Upper lobe of left lung (tissue), 6 donors: ENCODE data around the gene RIMBP2. TPM values are rescaled to one million over a fixed set of nuclear protein-coding genes. Genes with fewer than 3 reads are reported as not detected.

Experiments used
- ATAC-seq, 2 donors: fragments of 200-7000 bp; cut with Tn5 transposase; one replicate each; pipeline ENCODE4 v1.9.1; 2022; ENCODE audit warnings: mild to moderate bottlenecking in 2 of 2, moderate library complexity in 2 of 2; ENCODE audit not compliant: low FRiP score in 2 of 2
- DNase-seq, 2 donors: peaks; one replicate each; pipeline ENCODE4 v3.0.0-alpha.2; 2019 to 2020
- H3K27ac ChIP-seq, 4 donors: fragments of 200-600 bp; sonication (generic); one replicate each; pipeline ENCODE4 v1.5.1; 2016 to 2019
- H3K27me3 ChIP-seq, 4 donors: fragments of 200-600 bp; sonication (generic); one replicate each; pipeline ENCODE4 v1.5.1; 2017 to 2019
- H3K36me3 ChIP-seq, 4 donors: fragments of 200-600 bp; sonication (generic); one replicate each; pipeline ENCODE4 v1.5.1; 2016 to 2019
- H3K4me1 ChIP-seq, 4 donors: fragments of 200-600 bp; sonication (generic); one replicate each; pipeline ENCODE4 v1.5.1; 2018 to 2019
- H3K4me3 ChIP-seq, 4 donors: fragments of 200-600 bp; sonication (generic); one replicate each; pipeline ENCODE4 v1.5.1; 2017 to 2019; ENCODE audit warnings: mild to moderate bottlenecking in 2 of 4, moderate library complexity in 1 of 4
- H3K9me3 ChIP-seq, 4 donors: fragments of 200-600 bp; sonication (generic); one replicate each; pipeline ENCODE4 v1.5.1; 2018 to 2019
- CTCF ChIP-seq, 6 experiments: fragments of 450-650 bp in 4 of 6; fragments of 200-600 bp in 2 of 6; sonication (generic) in 2 of 6; IDR thresholded peaks; one replicate each; pipeline ENCODE4 v1.5.1; 2016 to 2019; ENCODE audit warnings: antibody characterized with exemption in 6 of 6
- EP300 ChIP-seq, 4 donors: sonication (generic); formaldehyde crosslinking; IDR thresholded peaks; one replicate each; pipeline ENCODE4 v1.5.1; 2017; ENCODE audit warnings: antibody characterized with exemption in 4 of 4, control low read depth in 2 of 4
- POLR2A ChIP-seq, 4 donors: fragments of 450-650 bp; IDR thresholded peaks; one replicate each; pipeline ENCODE4 v1.5.1; 2016 to 2017; ENCODE audit warnings: antibody characterized with exemption in 4 of 4, mild to moderate bottlenecking in 2 of 4
- POLR2AphosphoS5 ChIP-seq, 2 donors: sonication (generic); formaldehyde crosslinking; IDR thresholded peaks; one replicate each; pipeline ENCODE4 v1.5.1; 2017; ENCODE audit warnings: antibody characterized with exemption in 2 of 2
- WGBS, 2 donors: methylation state at CpG; one replicate each; pipeline ENCODE4 v1.1.5; 2017 to 2018; 5-methylcytosine and 5-hydroxymethylcytosine counted together
- total RNA-seq, 6 donors: library from RNA; depleted of rRNA in 4 of 6; stranded (reverse); fragments of >200 nt in 4 of 6; gene quantifications; one replicate each; pipeline versions ENCODE4 v1.1.0 to v1.2.1, GENCODE V29; 2016 to 2021
- donor health status: DM: no; HTN: no; CAD: no; lungs with moderate emphysema.
- donor health status: DM: no; HTN: yes; CAD: no; lungs with severe emphysema.

RIMBP2 gene
- total RNA-seq, 6 donors from 2014 or later, result 0.23 to 3.9 (median 0.44) TPM; not detected in 1

DNA sequence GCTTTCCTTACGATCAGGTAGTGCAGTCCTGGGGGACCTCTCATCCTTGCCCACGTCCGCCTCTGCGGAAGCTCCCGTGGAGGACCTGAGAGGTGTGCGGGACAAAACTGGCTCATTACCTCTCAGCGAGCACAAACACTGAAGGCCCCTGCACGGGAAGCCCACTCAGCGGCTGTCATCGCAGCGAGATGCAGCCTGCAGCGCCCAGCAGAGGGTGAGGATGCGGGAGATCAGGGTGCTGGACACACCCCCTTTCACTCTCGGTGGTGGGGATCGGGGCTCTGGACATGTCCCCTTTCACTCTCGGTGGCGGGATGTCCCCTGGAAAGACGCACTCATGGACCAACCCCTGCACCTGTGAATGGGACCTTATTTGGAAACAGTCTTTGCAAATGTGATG lies 266.8 kb downstream of the RIMBP2 start:
- ATAC-seq (no peak), DNase-seq (no peak)
- H3K36me3 ChIP-seq, result no peaks in the 10 kb centered on the region
- H3K27ac ChIP-seq, result no peak overlapping the region
- no peaks in the 10 kb centered on the region for H3K9me3 ChIP-seq
- WGBS, 2 donors, result 86 to 89% methylated on average over 10 to 16 of the region's 18 CpGs
- TF ChIP-seq POLR2AphosphoS5 (IDR thresholded peaks at IDR 0.05), result no peak
- H3K4me3 ChIP-seq, result no peak overlapping the region
- no peaks in the 10 kb centered on the region for H3K27me3 ChIP-seq
- no peaks in the 10 kb centered on the region for H3K4me1 ChIP-seq

DNA sequence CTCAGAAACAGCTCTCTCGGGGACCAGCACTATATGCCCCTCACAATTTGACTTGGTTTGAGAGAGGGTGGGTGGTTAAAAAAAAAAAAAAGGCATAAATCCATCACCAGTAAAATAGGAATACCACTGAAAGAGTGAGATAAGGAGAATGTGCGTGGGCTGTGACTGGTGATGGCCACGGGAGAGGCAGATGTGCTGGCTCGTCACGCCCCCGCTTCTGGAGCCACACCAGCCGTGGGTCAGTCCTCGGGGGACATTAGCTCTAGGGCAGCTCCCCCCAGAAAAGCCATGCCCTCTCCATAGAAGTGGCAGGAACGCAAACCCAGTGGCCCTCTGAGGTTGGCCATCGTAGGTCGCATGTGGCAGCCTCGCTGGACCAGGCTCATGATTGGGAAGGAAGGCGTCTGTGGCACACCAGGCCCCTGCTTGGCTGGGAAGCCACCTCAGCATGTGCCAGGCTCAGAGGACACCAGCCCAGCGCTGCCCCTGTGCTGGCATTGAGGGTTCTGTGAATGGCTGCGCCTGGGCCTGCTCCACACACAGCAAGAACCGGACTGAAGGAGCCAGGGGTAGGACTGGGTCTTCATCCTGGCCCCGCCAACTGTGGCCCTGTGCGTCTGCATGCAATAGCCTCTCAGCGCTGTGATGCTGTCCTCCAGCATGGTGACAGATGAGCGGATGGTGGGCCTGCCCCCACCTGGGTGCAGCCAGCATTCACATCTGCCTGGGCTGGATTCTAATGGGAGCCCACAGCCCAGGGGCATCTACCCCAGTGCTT lies 267.9 kb downstream of the RIMBP2 start:
- WGBS, 2 donors, result 91 to 92% methylated on average over 13 to 19 of the region's 20 CpGs

DNA sequence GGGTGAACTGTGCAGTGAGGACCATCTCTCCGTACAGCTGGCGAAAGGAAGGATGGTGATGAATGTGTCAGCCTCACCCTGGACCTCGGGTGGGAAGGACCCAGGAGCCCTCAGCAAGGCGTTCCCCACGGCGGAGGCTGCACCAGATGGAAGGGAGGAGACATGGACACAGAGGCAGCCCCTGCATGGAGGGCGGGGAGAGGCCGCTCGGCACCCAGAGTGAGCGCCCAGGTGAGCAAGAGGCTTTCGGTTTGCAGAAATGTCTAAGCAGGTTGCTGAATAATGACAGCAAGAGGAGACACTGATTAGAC lies 268.5 kb downstream of the RIMBP2 start:
- no peaks in the 10 kb centered on the region for H3K9me3 ChIP-seq
- no peak overlapping the region for H3K27ac ChIP-seq
- no peak overlapping the region for H3K4me3 ChIP-seq
- peak in 1 of 2 donors; percentile 62 for DNase-seq
- no peaks in the 10 kb centered on the region for H3K36me3 ChIP-seq
- TF ChIP-seq POLR2AphosphoS5 (IDR thresholded peaks at IDR 0.05), result no peak
- no peak for TF ChIP-seq CTCF (IDR thresholded peaks at IDR 0.05)
- TF ChIP-seq EP300 (IDR thresholded peaks at IDR 0.05), result no peak
- no peaks in the 10 kb centered on the region for H3K27me3 ChIP-seq
- no peaks in the 10 kb centered on the region for H3K4me1 ChIP-seq
- ATAC-seq, result no peak
- WGBS, 2 donors, result 86 to 87% methylated on average over 7 to 11 of the region's 11 CpGs

More for the DNA sequence above, 267.9 kb downstream of the RIMBP2 start:
- no peaks in the 10 kb centered on the region for H3K4me1 ChIP-seq
- no peak overlapping the region for H3K27ac ChIP-seq
- no peak overlapping the region for H3K4me3 ChIP-seq
- H3K36me3 ChIP-seq, result no peaks in the 10 kb centered on the region
- no peaks in the 10 kb centered on the region for H3K27me3 ChIP-seq
- no peaks in the 10 kb centered on the region for H3K9me3 ChIP-seq
- ATAC-seq, result no peak
- TF ChIP-seq POLR2A (IDR thresholded peaks at IDR 0.05) (no peak), CTCF (IDR thresholded peaks at IDR 0.05) (no peak), POLR2AphosphoS5 (IDR thresholded peaks at IDR 0.05) (no peak), EP300 (IDR thresholded peaks at IDR 0.05) (no peak)
- no peak for DNase-seq

- Histone ChIP-seq H3K4me1 (no peaks in the 10 kb centered on the region), H3K27ac (no peak overlapping the region), H3K36me3 (no peaks in the 10 kb centered on the region), H3K4me3 (no peak overlapping the region), H3K27me3 (no peaks in the 10 kb centered on the region), H3K9me3 (no peaks in the 10 kb centered on the region)
- 79 to 83% methylated on average over 32 of the region's 32 CpGs for WGBS, 2 donors
- TF ChIP-seq EP300 (IDR thresholded peaks at IDR 0.05) (no peak), CTCF (IDR thresholded peaks at IDR 0.05) (no peak), POLR2AphosphoS5 (IDR thresholded peaks at IDR 0.05) (no peak), POLR2A (IDR thresholded peaks at IDR 0.05) (no peak)
- DNase-seq (peak in 1 of 2 donors; percentile 61), ATAC-seq (no peak)
These were observed 269.0 kb downstream of the RIMBP2 start for GRCh38 chr12:130446846-130447654.

DNA sequence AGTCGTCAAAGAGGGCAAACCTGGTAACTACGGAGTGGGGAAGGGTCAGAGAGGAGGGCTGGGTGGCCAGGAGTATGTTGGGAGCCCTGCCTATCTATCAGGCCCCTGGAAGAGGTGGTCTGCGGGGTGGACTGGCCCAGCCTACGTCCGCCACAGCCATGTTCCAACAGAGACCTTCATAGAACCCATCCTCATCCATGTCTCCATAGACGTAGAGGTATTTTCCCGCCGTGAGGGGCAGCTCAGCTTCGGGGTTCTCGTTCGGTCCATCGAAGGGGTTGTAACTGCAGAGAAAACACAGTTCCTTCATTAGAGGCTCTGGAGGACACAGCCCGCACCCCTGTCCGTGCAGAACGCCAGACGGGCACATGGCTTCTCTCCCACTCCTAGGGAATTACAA lies 271.1 kb downstream of the RIMBP2 start:
- no peak for ATAC-seq
- Histone ChIP-seq H3K4me1 (no peaks in the 10 kb centered on the region), H3K4me3 (no peak overlapping the region), H3K9me3 (no peaks in the 10 kb centered on the region), H3K36me3 (no peaks in the 10 kb centered on the region), H3K27ac (no peak overlapping the region), H3K27me3 (no peaks in the 10 kb centered on the region)
- TF ChIP-seq CTCF (IDR thresholded peaks at IDR 0.05), result no peak
- TF ChIP-seq EP300 (IDR thresholded peaks at IDR 0.05), result no peak
- no peak for TF ChIP-seq POLR2A (IDR thresholded peaks at IDR 0.05)
- TF ChIP-seq POLR2AphosphoS5 (IDR thresholded peaks at IDR 0.05), result no peak
- DNase-seq, result no peak
- WGBS, 2 donors, result 88 to 90% methylated on average over 14 to 16 of the region's 16 CpGs
